Neuron (in vitro differentiated cells): ENCODE measurements around the gene RTN4R.

Source experiments
- H2AFZ ChIP-seq: one replicate; pipeline ENCODE4 v1.6.1; 2013; ENCODE audit warnings: low read depth, mild to moderate bottlenecking, inconsistent platforms, low read length, moderate library complexity
- H3K27me3 ChIP-seq: one replicate; pipeline ENCODE4 v1.6.1; 2013; ENCODE audit warnings: low read length; ENCODE audit not compliant: insufficient read depth
- H3K36me3 ChIP-seq: one replicate; pipeline ENCODE4 v1.6.1; 2013; ENCODE audit warnings: low read length; ENCODE audit not compliant: insufficient read depth
- H3K4me1 ChIP-seq: one replicate; pipeline ENCODE4 v1.6.1; 2013; ENCODE audit warnings: low read length; ENCODE audit not compliant: insufficient read depth
- H3K4me3 ChIP-seq: 2 replicates; pipeline ENCODE4 v1.5.1; 2013; ENCODE audit warnings: mild to moderate bottlenecking, low read length, moderate library complexity
- H3K9me3 ChIP-seq: one replicate; pipeline ENCODE4 v1.6.1; 2013; ENCODE audit warnings: low read length

The RTN4R gene

GRCh38 chr22:20238536-20238900 is 29.6 kb downstream of the RTN4R start:
- Histone ChIP-seq H3K36me3 (peaks cover 17% of the 10 kb centered on the region), H3K27me3 (no peaks in the 10 kb centered on the region), H3K4me1 (peaks cover 33% of the 10 kb centered on the region)

GRCh38 chr22:20237480-20238440 is 30.4 kb downstream of the RTN4R start:
- H3K4me1 ChIP-seq, result peaks cover 30% of the 10 kb centered on the region
- H3K9me3 ChIP-seq, result no peaks in the 10 kb centered on the region
- peaks cover 2% of the 10 kb centered on the region for H3K27me3 ChIP-seq
- no peak overlapping the region for H2AFZ ChIP-seq
- peaks cover 17% of the 10 kb centered on the region for H3K36me3 ChIP-seq
- H3K4me3 ChIP-seq, result no peak overlapping the region

More at GRCh38 chr22:20238536-20238900, 29.6 kb downstream of the RTN4R start:
- Histone ChIP-seq H2AFZ (no peak overlapping the region), H3K9me3 (no peaks in the 10 kb centered on the region), H3K4me3 (no peak overlapping the region)

GRCh38 chr22:20236052-20236717 is 31.9 kb downstream of the RTN4R start:
- Histone ChIP-seq H3K4me3 (no peak overlapping the region), H2AFZ (no peak overlapping the region), H3K27me3 (peaks cover 13% of the 10 kb centered on the region), H3K4me1 (peaks cover 30% of the 10 kb centered on the region), H3K9me3 (no peaks in the 10 kb centered on the region), H3K36me3 (peaks cover 2% of the 10 kb centered on the region)

GRCh38 chr22:20235389-20235991 is 32.6 kb downstream of the RTN4R start:
- peaks cover 19% of the 10 kb centered on the region for H3K27me3 ChIP-seq
- H2AFZ ChIP-seq, result no peak overlapping the region
- no peak overlapping the region for H3K4me3 ChIP-seq
- H3K9me3 ChIP-seq, result no peaks in the 10 kb centered on the region
- H3K4me1 ChIP-seq, result peaks cover 23% of the 10 kb centered on the region
- H3K36me3 ChIP-seq, result no peaks in the 10 kb centered on the region

GRCh38 chr22:20234760-20235388 is 33.2 kb downstream of the RTN4R start:
- Histone ChIP-seq H2AFZ (no peak overlapping the region), H3K9me3 (no peaks in the 10 kb centered on the region), H3K27me3 (peaks cover 23% of the 10 kb centered on the region), H3K36me3 (no peaks in the 10 kb centered on the region), H3K4me3 (no peak overlapping the region), H3K4me1 (peaks cover 17% of the 10 kb centered on the region)

GRCh38 chr22:20234314-20234682 is 33.8 kb downstream of the RTN4R start:
- H3K27me3 ChIP-seq, result peaks cover 23% of the 10 kb centered on the region

GRCh38 chr22:20233351-20234313 is 34.5 kb downstream of the RTN4R start:
- H3K27me3 ChIP-seq, result peaks cover 23% of the 10 kb centered on the region
- peaks cover 5% of the 10 kb centered on the region for H3K4me1 ChIP-seq
- no peak overlapping the region for H3K4me3 ChIP-seq
- no peaks in the 10 kb centered on the region for H3K36me3 ChIP-seq
- no peaks in the 10 kb centered on the region for H3K9me3 ChIP-seq
- H2AFZ ChIP-seq, result no peak overlapping the region

More at GRCh38 chr22:20234314-20234682, 33.8 kb downstream of the RTN4R start:
- H3K4me3 ChIP-seq, result no peak overlapping the region
- no peaks in the 10 kb centered on the region for H3K9me3 ChIP-seq
- peaks cover 11% of the 10 kb centered on the region for H3K4me1 ChIP-seq
- H3K36me3 ChIP-seq, result no peaks in the 10 kb centered on the region
- H2AFZ ChIP-seq, result no peak overlapping the region

GRCh38 chr22:20232781-20233180 is 35.3 kb downstream of the RTN4R start:
- H3K4me3 ChIP-seq, result no peak overlapping the region
- H3K4me1 ChIP-seq, result no peaks in the 10 kb centered on the region
- H3K27me3 ChIP-seq, result peaks cover 28% of the 10 kb centered on the region
- no peaks in the 10 kb centered on the region for H3K9me3 ChIP-seq
- H2AFZ ChIP-seq, result no peak overlapping the region
- no peaks in the 10 kb centered on the region for H3K36me3 ChIP-seq

- no peaks in the 10 kb centered on the region for H3K9me3 ChIP-seq
- peaks cover 28% of the 10 kb centered on the region for H3K27me3 ChIP-seq
- H3K4me1 ChIP-seq, result no peaks in the 10 kb centered on the region
- no peak overlapping the region for H2AFZ ChIP-seq
- H3K36me3 ChIP-seq, result no peaks in the 10 kb centered on the region
- H3K4me3 ChIP-seq, result no peak overlapping the region
Measured at GRCh38 chr22:20232237-20232598, 35.9 kb downstream of the RTN4R start.

GRCh38 chr22:20231514-20232236 is 36.4 kb downstream of the RTN4R start:
- H3K4me3 ChIP-seq, result no peak overlapping the region
- no peak overlapping the region for H2AFZ ChIP-seq
- no peaks in the 10 kb centered on the region for H3K4me1 ChIP-seq
- H3K9me3 ChIP-seq, result no peaks in the 10 kb centered on the region
- no peaks in the 10 kb centered on the region for H3K36me3 ChIP-seq
- H3K27me3 ChIP-seq, result peaks cover 28% of the 10 kb centered on the region

- no peaks in the 10 kb centered on the region for H3K9me3 ChIP-seq
- H3K36me3 ChIP-seq, result no peaks in the 10 kb centered on the region
- no peak overlapping the region for H3K4me3 ChIP-seq
- H3K4me1 ChIP-seq, result no peaks in the 10 kb centered on the region
- H3K27me3 ChIP-seq, result peaks cover 28% of the 10 kb centered on the region
- no peak overlapping the region for H2AFZ ChIP-seq
Measured at GRCh38 chr22:20230777-20231420, 37.2 kb downstream of the RTN4R start.
